Loucy (cell line): ENCODE measurements around the gene CCDC12.

Source experiments
- H2AFZ ChIP-seq: fragments of 200-600 bp; sonication (generic); 2 replicates; pipeline ENCODE4 v1.6.0; 2016; ENCODE audit warnings: antibody characterized with exemption, mild to moderate bottlenecking, low read length, moderate library complexity
- H3F3A ChIP-seq: fragments of 200-600 bp; 2 replicates; pipeline ENCODE4 v1.6.0; 2016; ENCODE audit warnings: antibody characterized with exemption, low read depth, mild to moderate bottlenecking
- H3K27me3 ChIP-seq: fragments of 200-600 bp; sonication (generic); 2 replicates; pipeline ENCODE4 v1.6.1; 2014; ENCODE audit warnings: low read length, mild to moderate bottlenecking; ENCODE audit not compliant: insufficient read depth, poor library complexity, severe bottlenecking
- H3K36me3 ChIP-seq: fragments of 200-600 bp; sonication (generic); 2 replicates; pipeline ENCODE4 v1.6.1; 2016; ENCODE audit warnings: low read length; ENCODE audit not compliant: insufficient read depth
- H3K4me1 ChIP-seq: fragments of 200-600 bp; sonication (generic); 2 replicates; pipeline ENCODE4 v1.5.1; 2014; ENCODE audit warnings: low read length, mild to moderate bottlenecking; ENCODE audit not compliant: insufficient read depth, poor library complexity, severe bottlenecking
- H3K4me2 ChIP-seq: fragments of 200-600 bp; sonication (generic); 2 replicates; pipeline ENCODE4 v1.6.0; 2014; ENCODE audit warnings: antibody characterized with exemption, low read length, low read depth, mild to moderate bottlenecking; ENCODE audit not compliant: poor library complexity, severe bottlenecking
- H3K4me3 ChIP-seq: fragments of 200-600 bp; sonication (generic); 2 replicates; pipeline ENCODE4 v1.5.1; 2014; ENCODE audit warnings: low read length, mild to moderate bottlenecking, mixed read lengths; ENCODE audit not compliant: poor library complexity, severe bottlenecking
- H3K79me2 ChIP-seq: fragments of 200-600 bp; sonication (generic); 2 replicates; pipeline ENCODE4 v1.6.1; 2014; ENCODE audit warnings: low read length; ENCODE audit not compliant: insufficient read depth
- H3K9ac ChIP-seq: fragments of 200-600 bp; sonication (generic); 2 replicates; pipeline ENCODE4 v1.6.0; 2014; ENCODE audit warnings: mild to moderate bottlenecking, low read depth, low read length, moderate library complexity; ENCODE audit not compliant: poor library complexity, severe bottlenecking
- H3K9me2 ChIP-seq: fragments of 200-600 bp; sonication (generic); replicated peaks from 2 replicates; pipeline ENCODE4 v1.6.1; 2016; ENCODE audit warnings: low read depth, low read length, mixed read lengths
- H3K9me3 ChIP-seq: fragments of 200-600 bp; sonication (generic); 2 replicates; pipeline ENCODE4 v1.6.1; 2014; ENCODE audit warnings: mild to moderate bottlenecking, antibody characterized with exemption, low read length, low read depth; ENCODE audit not compliant: insufficient read depth
- H4K20me1 ChIP-seq: fragments of 200-600 bp; sonication (generic); 2 replicates; pipeline ENCODE4 v1.6.0; 2014; ENCODE audit warnings: antibody characterized with exemption, low read length, mild to moderate bottlenecking; ENCODE audit not compliant: insufficient read depth, poor library complexity, severe bottlenecking
- CTCF ChIP-seq: fragments of 200-600 bp; sonication (generic); conservative IDR thresholded peaks from 2 replicates; pipeline ENCODE4 v1.5.1; 2014; ENCODE audit warnings: mild to moderate bottlenecking, antibody characterized with exemption, low read length
- EZH2phosphoT487 ChIP-seq: fragments of 200-600 bp; IDR thresholded peaks from 2 replicates; pipeline ENCODE4 v1.6.1; 2018; ENCODE audit warnings: antibody characterized with exemption, mild to moderate bottlenecking, moderate library complexity, borderline replicate concordance

The CCDC12 gene

GRCh38 chr3:46895761-46896160 lies 80.8 kb downstream of the CCDC12 start:
- H3K4me2 ChIP-seq, result no peak overlapping the region
- no peaks in the 10 kb centered on the region for H4K20me1 ChIP-seq
- H3K79me2 ChIP-seq, result no peaks in the 10 kb centered on the region
- H3K27me3 ChIP-seq, result no peaks in the 10 kb centered on the region
- H3F3A ChIP-seq, result no peaks in the 10 kb centered on the region
- no peaks in the 10 kb centered on the region for H3K36me3 ChIP-seq
- H3K9me3 ChIP-seq, result no peaks in the 10 kb centered on the region
- H3K9me2 ChIP-seq, result no peaks in the 10 kb centered on the region
- no peak overlapping the region; the same call in 1 of the 2 replicates for H2AFZ ChIP-seq
- H3K4me1 ChIP-seq, result no peaks in the 10 kb centered on the region
- no peak overlapping the region for H3K4me3 ChIP-seq
- no peak overlapping the region for H3K9ac ChIP-seq
- TF ChIP-seq CTCF (no peak), EZH2phosphoT487 (no peak)

GRCh38 chr3:46895204-46895660 lies 81.3 kb downstream of the CCDC12 start:
- Histone ChIP-seq H3K9me2 (no peaks in the 10 kb centered on the region), H2AFZ (no peak overlapping the region), H3K9me3 (no peaks in the 10 kb centered on the region), H3K4me3 (no peak overlapping the region), H4K20me1 (no peaks in the 10 kb centered on the region), H3K79me2 (no peaks in the 10 kb centered on the region), H3K4me1 (no peaks in the 10 kb centered on the region), H3K9ac (no peak overlapping the region), H3K27me3 (no peaks in the 10 kb centered on the region), H3K36me3 (no peaks in the 10 kb centered on the region), H3F3A (no peaks in the 10 kb centered on the region), H3K4me2 (no peak overlapping the region)
- TF ChIP-seq EZH2phosphoT487, result no peak
- TF ChIP-seq CTCF, result peak; percentile 96

- H3K79me2 ChIP-seq, result no peaks in the 10 kb centered on the region
- no peaks in the 10 kb centered on the region for H4K20me1 ChIP-seq
- no peaks in the 10 kb centered on the region for H3K9me3 ChIP-seq
- H2AFZ ChIP-seq, result no peak overlapping the region
- no peak overlapping the region for H3K4me3 ChIP-seq
- H3K9ac ChIP-seq, result no peak overlapping the region
- TF ChIP-seq EZH2phosphoT487 (no peak), CTCF (no peak)
- no peak overlapping the region for H3K4me2 ChIP-seq
- H3K9me2 ChIP-seq, result no peaks in the 10 kb centered on the region
- H3F3A ChIP-seq, result no peaks in the 10 kb centered on the region
- H3K27me3 ChIP-seq, result no peaks in the 10 kb centered on the region
- peaks cover 4% of the 10 kb centered on the region for H3K4me1 ChIP-seq
- H3K36me3 ChIP-seq, result no peaks in the 10 kb centered on the region
These were observed 82.3 kb downstream of the CCDC12 start for GRCh38 chr3:46894256-46894655.
